Thoracic aorta (tissue), 2 donors: ENCODE data around the gene ZNF205. TPM values are rescaled to one million over a fixed set of nuclear protein-coding genes. Genes with fewer than 3 reads are reported as not detected.

Source experiments
- ATAC-seq: fragments of 150-250 bp; one replicate; pipeline ENCODE4 v1.8.0; 2017; ENCODE audit warnings: low read depth; ENCODE audit not compliant: insufficient number of reproducible peaks, low FRiP score
- DNase-seq: peaks from one replicate; pipeline ENCODE4 v3.0.0-alpha.2; 2020; ENCODE audit warnings: low spot score
- H3K27ac ChIP-seq, 2 donors: fragments of 200-600 bp; sonication (generic); 1 replicate in 1 of 2; 2 replicates in 1 of 2; pipeline ENCODE4 v1.5.1; 2016; ENCODE audit warnings: mild to moderate bottlenecking in 2 of 2, moderate library complexity in 2 of 2
- H3K27me3 ChIP-seq: fragments of 200-600 bp; sonication (generic); replicated peaks from 2 replicates; pipeline ENCODE4 v1.6.0; 2016; ENCODE audit warnings: mild to moderate bottlenecking; ENCODE audit not compliant: insufficient read depth
- H3K36me3 ChIP-seq: fragments of 200-600 bp; sonication (generic); one replicate; pipeline ENCODE4 v1.5.1; 2016
- H3K4me1 ChIP-seq, 2 donors: fragments of 200-600 bp; sonication (generic); 1 replicate in 1 of 2; 2 replicates in 1 of 2; pipeline versions ENCODE4 v1.5.1 to v1.6.0; 2016; ENCODE audit warnings: low read depth in 2 of 2, mild to moderate bottlenecking in 1 of 2; ENCODE audit not compliant: control insufficient read depth in 1 of 2
- H3K4me3 ChIP-seq: fragments of 200-600 bp; sonication (generic); 2 replicates; pipeline ENCODE4 v1.5.1; 2016; ENCODE audit warnings: mild to moderate bottlenecking
- H3K9me3 ChIP-seq: fragments of 200-600 bp; sonication (generic); 2 replicates; pipeline ENCODE4 v1.5.1; 2016
- CTCF ChIP-seq: fragments of 200-600 bp; sonication (generic); IDR thresholded peaks from one replicate; pipeline ENCODE4 v1.5.1; 2019; ENCODE audit warnings: antibody characterized with exemption
- total RNA-seq, 2 donors: library from RNA; depleted of rRNA; stranded (reverse); fragments of >200 nt; gene quantifications; one replicate each; pipeline versions ENCODE4 v1.1.0 to v1.2.3, GENCODE V29; 2016

ZNF205 gene
- total RNA-seq, 2 donors from 2014 or later = 16.4 to 19.4 TPM

- Histone ChIP-seq H3K27ac (no peak overlapping the region), H3K4me3 (no peak overlapping the region)
- no peak for ATAC-seq
Observed at GRCh38 chr16:3084491-3084890, 27.9 kb upstream of the ZNF205 start.

GRCh38 chr16:3084969-3085670 lies 27.3 kb upstream of the ZNF205 start:
- H3K9me3 ChIP-seq = no peaks in the 10 kb centered on the region
- DNase-seq = no peak
- H3K27me3 ChIP-seq = no peaks in the 10 kb centered on the region
- ATAC-seq = no peak
- peaks cover 0 to 5% of the 10 kb centered on the region in 2 donors for H3K4me1 ChIP-seq
- TF ChIP-seq CTCF = no peak
- no peak overlapping the region for H3K27ac ChIP-seq
- H3K4me3 ChIP-seq = no peak overlapping the region
- no peaks in the 10 kb centered on the region for H3K36me3 ChIP-seq

More at GRCh38 chr16:3084491-3084890, 27.9 kb upstream of the ZNF205 start:
- no peak for TF ChIP-seq CTCF
- H3K36me3 ChIP-seq = no peaks in the 10 kb centered on the region
- peaks cover 0 to 5% of the 10 kb centered on the region in 2 donors for H3K4me1 ChIP-seq
- no peaks in the 10 kb centered on the region for H3K27me3 ChIP-seq
- DNase-seq = no peak
- no peaks in the 10 kb centered on the region for H3K9me3 ChIP-seq

- Histone ChIP-seq H3K4me1 (peaks cover 0 to 5% of the 10 kb centered on the region in 2 donors), H3K9me3 (no peaks in the 10 kb centered on the region), H3K36me3 (no peaks in the 10 kb centered on the region), H3K4me3 (peak overlapping the region; percentile 60), H3K27ac (no peak overlapping the region), H3K27me3 (no peaks in the 10 kb centered on the region)
- no peak for TF ChIP-seq CTCF
- DNase-seq = no peak
- ATAC-seq = no peak
Observed at GRCh38 chr16:3085868-3086595, 26.4 kb upstream of the ZNF205 start.

GRCh38 chr16:3086596-3087242 lies 25.7 kb upstream of the ZNF205 start:
- Histone ChIP-seq H3K4me3 (peak overlapping the region; percentile 60), H3K36me3 (no peaks in the 10 kb centered on the region), H3K9me3 (no peaks in the 10 kb centered on the region), H3K4me1 (peaks cover 0 to 5% of the 10 kb centered on the region in 2 donors), H3K27me3 (no peaks in the 10 kb centered on the region), H3K27ac (no peak overlapping the region)
- no peak for TF ChIP-seq CTCF
- ATAC-seq (no peak), DNase-seq (no peak)
